Neural cell (in vitro differentiated cells): Measurements from ENCODE around the gene PRELID1. TPM values are rescaled to one million over a fixed set of nuclear protein-coding genes. Genes with fewer than 3 reads are reported as not detected.

ENCODE experiments used
- H2AFZ ChIP-seq: fragments of 200-600, 300-800 bp; sonication (generic), shearing (Covaris generic); 2 replicates; pipeline ENCODE4 v1.6.0; 2014; ENCODE audit warnings: low read depth, mild to moderate bottlenecking, antibody characterized with exemption, low read length, moderate library complexity
- H3F3A ChIP-seq: fragments of 200-600 bp; shearing (Covaris generic); 2 replicates; pipeline ENCODE4 v1.6.1; 2016; ENCODE audit warnings: mild to moderate bottlenecking, moderate library complexity, mixed read lengths, antibody characterized with exemption, low read length; ENCODE audit not compliant: insufficient read depth, poor library complexity, severe bottlenecking
- H3K27ac ChIP-seq: fragments of 200-600, 300-800 bp; sonication (generic), shearing (Covaris generic); 2 replicates; pipeline ENCODE4 v1.5.1; 2014; ENCODE audit warnings: mild to moderate bottlenecking, low read length, moderate library complexity
- H3K27me3 ChIP-seq: fragments of 300-800, 200-600 bp; sonication (generic), shearing (Covaris generic); 2 replicates; pipeline ENCODE4 v1.6.0; 2014; ENCODE audit warnings: mild to moderate bottlenecking, low read depth, low read length, moderate library complexity; ENCODE audit not compliant: insufficient read depth
- H3K36me3 ChIP-seq: fragments of 300-800, 200-600 bp; sonication (generic), shearing (Covaris generic); 2 replicates; pipeline ENCODE4 v1.5.1; 2014; ENCODE audit warnings: mild to moderate bottlenecking, antibody characterized with exemption, low read length, moderate library complexity; ENCODE audit not compliant: insufficient read depth
- H3K4me2 ChIP-seq: fragments of 300-800, 200-600 bp; sonication (generic), shearing (Covaris generic); 2 replicates; pipeline ENCODE4 v1.6.0; 2014; ENCODE audit warnings: mild to moderate bottlenecking, low read length
- H3K4me3 ChIP-seq: fragments of 300-800, 200-600 bp; sonication (generic), shearing (Covaris generic); 2 replicates; pipeline ENCODE4 v1.5.1; 2014; ENCODE audit warnings: mild to moderate bottlenecking, low read length, moderate library complexity
- H3K79me2 ChIP-seq: fragments of 200-600 bp; shearing (Covaris generic); replicated peaks from 2 replicates; pipeline ENCODE4 v1.6.0; 2014; ENCODE audit warnings: mild to moderate bottlenecking, low read length, moderate library complexity; ENCODE audit not compliant: insufficient read depth
- H3K9ac ChIP-seq: fragments of 300-800, 200-600 bp; sonication (generic), shearing (Covaris generic); 2 replicates; pipeline ENCODE4 v1.6.1; 2016; ENCODE audit warnings: mild to moderate bottlenecking, low read length, mixed read lengths
- H3K9me2 ChIP-seq: fragments of 200-600 bp; shearing (Covaris generic); 2 replicates; pipeline ENCODE4 v1.6.1; 2016; ENCODE audit warnings: mild to moderate bottlenecking, low read length, mixed read lengths; ENCODE audit not compliant: insufficient read depth
- H3K9me3 ChIP-seq: fragments of 200-600, 300-800 bp; sonication (generic), shearing (Covaris generic); 2 replicates; pipeline ENCODE4 v1.6.1; 2016; ENCODE audit warnings: mild to moderate bottlenecking, mixed run types, low read length, moderate library complexity, mixed read lengths
- H4K20me1 ChIP-seq: fragments of 200-600 bp; shearing (Covaris generic); 2 replicates; pipeline ENCODE4 v1.6.1; 2016; ENCODE audit warnings: mild to moderate bottlenecking, mixed run types; ENCODE audit not compliant: insufficient read depth
- CTCF ChIP-seq: fragments of 450-650 bp; IDR thresholded peaks from 2 replicates; pipeline ENCODE4 v1.5.1; 2014; ENCODE audit warnings: antibody characterized with exemption, mild to moderate bottlenecking, moderate library complexity; ENCODE audit not compliant: poor library complexity, severe bottlenecking
- EP300 ChIP-seq: fragments of 450-650 bp; conservative IDR thresholded peaks from 2 replicates; pipeline ENCODE4 v1.6.1; 2014; ENCODE audit warnings: antibody characterized with exemption, mild to moderate bottlenecking, moderate library complexity; ENCODE audit not compliant: poor library complexity, severe bottlenecking
- EZH2 ChIP-seq: fragments of 200-600, 300-800 bp; shearing (Covaris generic), sonication (generic); IDR thresholded peaks from 2 replicates; pipeline ENCODE4 v1.6.1; 2014; ENCODE audit warnings: antibody characterized with exemption, low read length, borderline replicate concordance, mild to moderate bottlenecking; ENCODE audit not compliant: insufficient read depth, poor library complexity, severe bottlenecking
- MXI1 ChIP-seq: fragments of 450-650 bp; conservative IDR thresholded peaks from 2 replicates; pipeline ENCODE4 v1.6.1; 2014; ENCODE audit warnings: antibody characterized with exemption, mild to moderate bottlenecking; ENCODE audit not compliant: poor library complexity, severe bottlenecking
- POLR2AphosphoS5 ChIP-seq: IDR thresholded peaks from 2 replicates; pipeline ENCODE4 v1.6.1; 2012
- RAD21 ChIP-seq: fragments of 450-650 bp; conservative IDR thresholded peaks from 2 replicates; pipeline ENCODE4 v1.6.1; 2014; ENCODE audit warnings: antibody characterized with exemption, mild to moderate bottlenecking, moderate library complexity
- REST ChIP-seq: IDR thresholded peaks from 2 replicates; pipeline ENCODE4 v1.6.1; 2012; ENCODE audit warnings: borderline replicate concordance
- SMC3 ChIP-seq: fragments of 450-650 bp; conservative IDR thresholded peaks from 2 replicates; pipeline ENCODE4 v1.6.1; 2014; ENCODE audit warnings: antibody characterized with exemption, mild to moderate bottlenecking, moderate library complexity; ENCODE audit not compliant: poor library complexity
- TAF1 ChIP-seq: IDR thresholded peaks from 2 replicates; pipeline ENCODE4 v1.6.1; 2012; ENCODE audit warnings: low read depth
- polyA plus RNA-seq: library from polyadenylated mRNA; depleted of rRNA; stranded (reverse); fragments of >200 nt; gene quantifications from 2 replicates; pipeline ENCODE4 v1.2.3, GENCODE V29; 2014

PRELID1 gene
- polyA plus RNA-seq, 1 donor from 2014 or later, result 133 TPM

GRCh38 chr5:177329883-177330282, 26.3 kb downstream of the PRELID1 start:
- H3K9me3 ChIP-seq, result no peaks in the 10 kb centered on the region
- H3K9ac ChIP-seq, result no peak overlapping the region
- TF ChIP-seq EP300, result no peak
- no peak for TF ChIP-seq EZH2
- no peak for TF ChIP-seq SMC3
- TF ChIP-seq MXI1, result no peak
- no peak for TF ChIP-seq CTCF
- TF ChIP-seq POLR2AphosphoS5, result no peak
- no peak for TF ChIP-seq TAF1
- no peak for TF ChIP-seq REST
- TF ChIP-seq RAD21, result no peak
- H2AFZ ChIP-seq, result no peak overlapping the region
- no peaks in the 10 kb centered on the region for H3K79me2 ChIP-seq
- H3K9me2 ChIP-seq, result no peaks in the 10 kb centered on the region
- H3K27me3 ChIP-seq, result no peaks in the 10 kb centered on the region
- no peaks in the 10 kb centered on the region for H3F3A ChIP-seq
- H3K36me3 ChIP-seq, result no peaks in the 10 kb centered on the region
- no peaks in the 10 kb centered on the region for H4K20me1 ChIP-seq
- no peak overlapping the region for H3K4me2 ChIP-seq
- H3K4me3 ChIP-seq, result no peak overlapping the region
- no peak overlapping the region for H3K27ac ChIP-seq

- Histone ChIP-seq H3K9me3 (no peaks in the 10 kb centered on the region), H3K36me3 (no peaks in the 10 kb centered on the region), H3K4me3 (no peak overlapping the region), H3F3A (no peaks in the 10 kb centered on the region), H3K9ac (no peak overlapping the region), H3K27ac (no peak overlapping the region), H3K9me2 (no peaks in the 10 kb centered on the region), H3K4me2 (no peak overlapping the region), H2AFZ (no peak overlapping the region), H3K27me3 (no peaks in the 10 kb centered on the region), H4K20me1 (no peaks in the 10 kb centered on the region), H3K79me2 (no peaks in the 10 kb centered on the region)
- TF ChIP-seq TAF1, result no peak
- no peak for TF ChIP-seq MXI1
- TF ChIP-seq RAD21, result no peak
- TF ChIP-seq SMC3, result no peak
- no peak for TF ChIP-seq EP300
- no peak for TF ChIP-seq CTCF
- no peak for TF ChIP-seq POLR2AphosphoS5
- no peak for TF ChIP-seq EZH2
- TF ChIP-seq REST, result no peak
Measured at GRCh38 chr5:177330991-177331842, 27.6 kb downstream of the PRELID1 start.
